ENCODE results near the gene WDFY2. TPM values are rescaled to one million over a fixed set of nuclear protein-coding genes. Genes with fewer than 3 reads are reported as not detected.

The WDFY2 gene
- total and polyA plus RNA-seq, 7 donors: 0.66 to 5.3 (median 1.7) TPM

DNA sequence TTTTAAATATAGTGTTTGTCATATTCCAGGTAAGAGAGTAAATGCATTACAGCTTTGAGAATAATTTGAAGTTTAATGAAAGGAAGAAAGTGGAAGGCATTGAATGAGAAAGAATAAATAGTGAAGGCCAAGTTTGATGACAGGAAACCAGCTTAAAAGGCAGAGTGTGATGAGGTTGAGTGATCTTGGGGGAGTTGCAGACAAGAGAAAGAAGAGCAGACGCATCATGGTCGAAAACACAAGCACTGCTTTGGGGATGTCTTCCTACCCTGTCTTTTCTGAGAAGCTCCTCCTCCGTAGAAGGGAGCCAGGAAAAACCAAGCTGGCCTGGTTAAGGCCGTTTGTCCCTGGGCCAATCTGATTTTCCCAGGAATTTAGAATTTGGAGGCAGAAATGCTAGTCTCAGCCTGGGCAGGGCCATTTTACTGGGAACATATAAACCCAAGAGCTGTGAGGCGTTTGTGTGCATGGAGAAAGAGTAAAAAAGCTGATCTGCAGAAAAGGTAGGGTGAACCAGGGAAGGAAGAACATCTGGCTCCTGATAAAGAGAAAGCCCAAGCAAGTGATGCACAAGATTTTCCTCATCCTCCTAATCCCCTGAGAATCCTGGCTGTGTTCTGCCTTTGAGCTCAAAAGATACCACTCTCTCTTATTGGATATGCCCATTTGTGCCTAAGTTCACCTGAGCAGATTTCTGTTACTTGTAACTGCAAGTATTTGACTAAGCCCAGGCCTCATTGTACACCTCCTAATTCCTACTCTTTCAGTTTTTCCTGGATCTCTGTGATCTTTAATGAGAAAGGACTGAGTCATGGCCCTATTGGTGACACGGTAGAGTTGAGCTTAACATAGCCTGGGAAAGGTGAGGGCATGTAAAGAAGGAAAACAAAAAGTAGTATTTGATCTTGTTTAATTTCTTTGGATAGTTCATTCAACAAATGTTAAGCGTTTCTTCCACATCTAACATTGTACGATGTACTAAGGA lies 80.0 kb downstream of the WDFY2 start:
- Histone ChIP-seq H3K36me3 (ENCODE audit: insufficient read depth in 1 of 2, low read depth in 1 of 2) (no peaks in the 10 kb centered on the region), H3K4me1 (no peaks in the 10 kb centered on the region), H3K9me3 (no peaks in the 10 kb centered on the region), H3K27ac (no peak overlapping the region), H3K27me3 (ENCODE audit: insufficient read depth in 3 of 3, low read length in 2 of 3) (no peaks in the 10 kb centered on the region), H3K4me3 (no peak overlapping the region)
- no peak for DNase-seq
- TF ChIP-seq, protein P1, sequence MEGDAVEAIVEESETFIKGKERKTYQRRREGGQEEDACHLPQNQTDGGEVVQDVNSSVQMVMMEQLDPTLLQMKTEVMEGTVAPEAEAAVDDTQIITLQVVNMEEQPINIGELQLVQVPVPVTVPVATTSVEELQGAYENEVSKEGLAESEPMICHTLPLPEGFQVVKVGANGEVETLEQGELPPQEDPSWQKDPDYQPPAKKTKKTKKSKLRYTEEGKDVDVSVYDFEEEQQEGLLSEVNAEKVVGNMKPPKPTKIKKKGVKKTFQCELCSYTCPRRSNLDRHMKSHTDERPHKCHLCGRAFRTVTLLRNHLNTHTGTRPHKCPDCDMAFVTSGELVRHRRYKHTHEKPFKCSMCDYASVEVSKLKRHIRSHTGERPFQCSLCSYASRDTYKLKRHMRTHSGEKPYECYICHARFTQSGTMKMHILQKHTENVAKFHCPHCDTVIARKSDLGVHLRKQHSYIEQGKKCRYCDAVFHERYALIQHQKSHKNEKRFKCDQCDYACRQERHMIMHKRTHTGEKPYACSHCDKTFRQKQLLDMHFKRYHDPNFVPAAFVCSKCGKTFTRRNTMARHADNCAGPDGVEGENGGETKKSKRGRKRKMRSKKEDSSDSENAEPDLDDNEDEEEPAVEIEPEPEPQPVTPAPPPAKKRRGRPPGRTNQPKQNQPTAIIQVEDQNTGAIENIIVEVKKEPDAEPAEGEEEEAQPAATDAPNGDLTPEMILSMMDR (IDR thresholded peaks at IDR 0.05): no peak
- ATAC-seq: no peak
- intact Hi-C loops (cut with DNase I): no loop called here
- 59 to 75% (median 61%) methylated on average over 8 of the region's 8 CpGs for WGBS, 3 donors

DNA sequence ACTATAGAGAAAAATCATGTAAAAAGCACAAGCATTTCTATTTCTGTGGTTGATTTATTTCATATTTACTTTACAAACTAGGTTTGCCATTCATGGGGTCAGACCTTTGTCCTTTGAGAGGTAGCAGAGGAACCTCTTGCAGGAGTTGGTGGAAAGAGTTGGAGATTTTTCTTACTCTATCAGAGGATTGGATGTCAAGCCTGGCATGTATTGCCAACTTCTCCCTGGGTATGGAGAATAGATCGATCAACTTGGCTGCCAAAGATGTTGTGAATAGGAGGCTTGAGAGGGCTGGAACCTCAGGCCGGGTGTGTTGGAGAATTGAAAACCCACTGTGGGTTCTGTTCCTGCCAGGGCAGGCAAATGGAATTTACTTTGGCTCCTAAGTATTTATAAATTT lies 81.2 kb downstream of the WDFY2 start:
- DNase-seq (no peak), ATAC-seq (no peak)
- Histone ChIP-seq H3K27ac (no peak overlapping the region), H3K36me3 (ENCODE audit: insufficient read depth in 1 of 2, low read depth in 1 of 2) (no peaks in the 10 kb centered on the region), H3K4me1 (no peaks in the 10 kb centered on the region), H3K27me3 (ENCODE audit: insufficient read depth in 3 of 3, low read length in 2 of 3) (no peaks in the 10 kb centered on the region), H3K9me3 (no peaks in the 10 kb centered on the region), H3K4me3 (no peak overlapping the region)
- intact Hi-C loops (cut with DNase I): no loop called here
- TF ChIP-seq, protein P1 (IDR thresholded peaks at IDR 0.05): no peak
- WGBS, 3 donors: 37 to 60% (median 43%) methylated on average over 2 of the region's 2 CpGs

DNA sequence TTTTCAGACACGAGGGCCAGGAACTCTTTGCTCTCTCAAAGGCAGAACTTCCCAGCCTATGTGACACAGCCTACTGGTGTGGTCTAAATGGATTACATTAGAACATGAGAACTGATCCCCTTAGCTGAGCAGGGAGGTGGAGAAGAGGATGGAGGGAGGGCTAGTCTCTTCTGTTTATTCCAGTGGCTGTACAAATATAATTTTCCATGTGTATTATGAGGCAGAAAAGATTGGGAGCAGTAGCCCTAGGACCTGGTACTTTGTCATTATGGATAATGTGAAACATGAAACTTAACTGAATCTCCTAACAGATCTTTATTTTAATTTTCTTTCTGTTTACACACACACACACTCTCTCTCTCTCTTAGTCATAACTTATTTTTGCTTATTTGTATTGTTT lies 82.1 kb downstream of the WDFY2 start:
- intact Hi-C loops (cut with DNase I): no loop called here
- Histone ChIP-seq H3K36me3 (ENCODE audit: insufficient read depth in 1 of 2, low read depth in 1 of 2) (no peaks in the 10 kb centered on the region), H3K27ac (no peak overlapping the region), H3K4me3 (no peak overlapping the region), H3K4me1 (no peaks in the 10 kb centered on the region), H3K9me3 (no peaks in the 10 kb centered on the region), H3K27me3 (ENCODE audit: insufficient read depth in 3 of 3, low read length in 2 of 3) (no peaks in the 10 kb centered on the region)
- TF ChIP-seq, protein P1 (IDR thresholded peaks at IDR 0.05): no peak
- ATAC-seq (no peak), DNase-seq (no peak)
- 34 to 59% (median 34%) methylated on average over 1 of the region's 1 CpG for WGBS, 3 donors

DNA sequence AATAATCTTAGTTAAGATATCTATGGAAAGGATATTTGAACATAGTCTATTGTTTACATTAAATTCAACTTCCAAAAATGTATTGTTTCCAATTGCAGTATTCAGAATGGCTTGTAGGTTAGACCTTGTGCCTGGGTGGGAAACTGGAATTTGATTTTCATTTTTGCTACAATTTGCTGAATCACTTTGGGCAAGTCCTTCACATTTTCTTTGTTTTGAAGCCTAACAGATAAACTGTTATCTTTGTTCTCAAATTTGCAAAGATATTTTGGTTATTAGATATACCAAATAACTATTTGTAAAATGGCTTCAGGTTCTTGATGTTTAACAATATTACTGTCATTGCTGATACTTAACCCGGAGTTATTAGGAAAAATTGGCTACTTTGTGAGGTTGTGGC lies 82.6 kb downstream of the WDFY2 start:
- no peaks in the 10 kb centered on the region for H3K4me1 ChIP-seq
- DNase-seq (no peak), ATAC-seq (no peak)
- TF ChIP-seq, protein P1 (IDR thresholded peaks at IDR 0.05): no peak
- H3K36me3 ChIP-seq (ENCODE audit: insufficient read depth in 1 of 2, low read depth in 1 of 2): no peaks in the 10 kb centered on the region
- intact Hi-C loops (cut with DNase I): no loop called here
- no peak overlapping the region for H3K27ac ChIP-seq
- H3K4me3 ChIP-seq: no peak overlapping the region
- no peaks in the 10 kb centered on the region for H3K9me3 ChIP-seq
- H3K27me3 ChIP-seq (ENCODE audit: insufficient read depth in 3 of 3, low read length in 2 of 3): no peaks in the 10 kb centered on the region
- WGBS, 3 donors: 73 to 98% (median 94%) methylated on average over 1 of the region's 1 CpG

All from psoas muscle (tissue), 8 donors.